PC-9 (cell line): ENCODE data around the gene GPHA2. TPM values are rescaled to one million over a fixed set of nuclear protein-coding genes. Genes with fewer than 3 reads are reported as not detected.

Experiments
- BruUV-seq: library from RNA; stranded (reverse); fragments of 400-500 nt; replicated peaks from 2 replicates; lab custom pipeline; 2021; lab: Mats Ljungman, UMichigan
- CTCF ChIA-PET: fragments of 300-600 bp; sonication (Branson Sonifier 250); formaldehyde crosslinking; loops from one replicate; lab custom pipeline; 2022; ENCODE audit warnings: antibody characterized with exemption; lab: Charles Lee
- POLR2A ChIA-PET: fragments of 300-600 bp; sonication (Branson Sonifier 250); formaldehyde crosslinking; loops from one replicate; lab custom pipeline; 2022; ENCODE audit warnings: antibody characterized with exemption; ENCODE audit not compliant: unreplicated experiment; lab: Charles Lee
- DNase-seq, 2 experiments: peaks; one replicate each; pipeline versions ENCODE4 v3.0.0 to v3.0.0-alpha.2; 2015 to 2022; ENCODE audit warnings: mixed read lengths in 1 of 2
- H2AFZ ChIP-seq: fragments of 200-600 bp; sonication (generic); 2 replicates; pipeline ENCODE4 v1.8.1; 2017; ENCODE audit warnings: antibody characterized with exemption
- H3F3A ChIP-seq: fragments of 200-600 bp; sonication (generic); 2 replicates; pipeline ENCODE4 v1.8.1; 2017; ENCODE audit warnings: antibody characterized with exemption, mild to moderate bottlenecking, low read depth; ENCODE audit not compliant: insufficient read depth
- H3K27ac ChIP-seq: fragments of 200-600 bp; sonication (generic); 2 replicates; pipeline ENCODE4 v1.6.1; 2016; ENCODE audit warnings: mixed run types
- H3K27me3 ChIP-seq: fragments of 200-600 bp; sonication (generic); 2 replicates; pipeline ENCODE4 v1.6.1; 2016; ENCODE audit warnings: low read depth, mixed run types; ENCODE audit not compliant: insufficient read depth
- H3K36me3 ChIP-seq: fragments of 200-600 bp; sonication (generic); 2 replicates; pipeline ENCODE4 v1.6.1; 2016; ENCODE audit warnings: low read depth, mixed run types
- H3K4me1 ChIP-seq: fragments of 200-600 bp; sonication (generic); replicated peaks from 2 replicates; pipeline ENCODE4 v1.6.1; 2016; ENCODE audit warnings: mixed run types; ENCODE audit not compliant: insufficient read depth
- H3K4me2 ChIP-seq: fragments of 200-600 bp; sonication (generic); 2 replicates; pipeline ENCODE4 v1.6.1; 2017; ENCODE audit warnings: mixed run types
- H3K4me3 ChIP-seq: fragments of 200-600 bp; sonication (generic); 2 replicates; pipeline ENCODE4 v1.6.1; 2016; ENCODE audit warnings: mixed run types
- H3K79me2 ChIP-seq: fragments of 200-600 bp; sonication (generic); 2 replicates; pipeline ENCODE4 v1.6.1; 2017; ENCODE audit warnings: low read depth, mixed run types
- H3K9me2 ChIP-seq: fragments of 200-600 bp; sonication (generic); 2 replicates; pipeline ENCODE4 v1.8.1; 2017; ENCODE audit warnings: mild to moderate bottlenecking; ENCODE audit not compliant: insufficient read depth
- H3K9me3 ChIP-seq: fragments of 200-600 bp; sonication (generic); 2 replicates; pipeline ENCODE4 v1.8.1; 2016; ENCODE audit warnings: low read depth; ENCODE audit not compliant: insufficient read depth
- H4K20me1 ChIP-seq: fragments of 200-600 bp; sonication (generic); 2 replicates; pipeline ENCODE4 v1.8.1; 2017; ENCODE audit not compliant: insufficient read depth
- CTCF ChIP-seq: fragments of 200-600 bp; sonication (generic); conservative IDR thresholded peaks from 2 replicates; pipeline ENCODE4 v1.6.1; 2017; ENCODE audit warnings: mixed run types, antibody characterized with exemption, mild to moderate bottlenecking, moderate library complexity
- EZH2 ChIP-seq: fragments of 200-600 bp; sonication (generic); IDR thresholded peaks from 2 replicates; pipeline ENCODE4 v1.8.0; 2017; ENCODE audit warnings: antibody characterized with exemption, low read depth
- intact Hi-C: fragments of 100-400 bp; cut with micrococcal nuclease; formaldehyde crosslinking; loops from one replicate; pipeline ENCODE4 v1.10.0; 2022; ENCODE audit not compliant: unreplicated experiment
- total RNA-seq: library from RNA; stranded (reverse); gene quantifications from 2 replicates; pipeline ENCODE4 v1.2.3, GENCODE V29; 2021

Gene GPHA2
- total RNA-seq, 1 experiment from 2014 or later, result 1.0 TPM

GRCh38 chr11:64898541-64898940 lies 37.2 kb downstream of the GPHA2 start:
- Histone ChIP-seq H3K79me2 (no peaks in the 10 kb centered on the region), H2AFZ (no peak overlapping the region), H3K4me2 (no peak overlapping the region), H3F3A (peaks cover 12% of the 10 kb centered on the region; the same call in 1 of the 2 replicates), H3K4me3 (no peak overlapping the region), H3K27me3 (no peaks in the 10 kb centered on the region), H4K20me1 (peaks cover 4% of the 10 kb centered on the region; the same call in 1 of the 2 replicates), H3K4me1 (no peaks in the 10 kb centered on the region), H3K9me2 (no peaks in the 10 kb centered on the region), H3K27ac (no peak overlapping the region), H3K9me3 (no peaks in the 10 kb centered on the region), H3K36me3 (peaks cover 3% of the 10 kb centered on the region; the same call in 1 of the 2 replicates)
- TF ChIP-seq EZH2 (no peak), CTCF (no peak)
- BruUV-seq, result no TSS peak
- ChIA-PET POLR2A (interaction anchor here (0.7 kb wide), 1 partner anchor 200 kb away, joined by 4 read pairs; no protein-coding TSS in a partner anchor), CTCF (no interaction called here)
- DNase-seq, result no peak
- intact Hi-C loops, result no loop called here

- no peaks in the 10 kb centered on the region for H3K9me2 ChIP-seq
- no peak overlapping the region for H3K27ac ChIP-seq
- no peak for DNase-seq
- ChIA-PET POLR2A (no interaction called here), CTCF (no interaction called here)
- no peaks in the 10 kb centered on the region for H3K9me3 ChIP-seq
- peaks cover 12% of the 10 kb centered on the region; the same call in 1 of the 2 replicates for H3F3A ChIP-seq
- H3K4me1 ChIP-seq, result no peaks in the 10 kb centered on the region
- no peaks in the 10 kb centered on the region for H3K27me3 ChIP-seq
- no peak for TF ChIP-seq EZH2
- TF ChIP-seq CTCF, result no peak
- H2AFZ ChIP-seq, result no peak overlapping the region
- H3K4me2 ChIP-seq, result no peak overlapping the region
- no peak overlapping the region for H3K4me3 ChIP-seq
- intact Hi-C loops, result no loop called here
- BruUV-seq, result no TSS peak
- H3K79me2 ChIP-seq, result no peaks in the 10 kb centered on the region
- H4K20me1 ChIP-seq, result peaks cover 4% of the 10 kb centered on the region; the same call in 1 of the 2 replicates
- H3K36me3 ChIP-seq, result peaks cover 3% of the 10 kb centered on the region; the same call in 1 of the 2 replicates
Measured at GRCh38 chr11:64898076-64898445, 37.6 kb downstream of the GPHA2 start.

- BruUV-seq, result no TSS peak
- Histone ChIP-seq H2AFZ (no peak overlapping the region), H3K4me2 (no peak overlapping the region), H3K9me3 (no peaks in the 10 kb centered on the region), H3K4me1 (no peaks in the 10 kb centered on the region), H3K9me2 (no peaks in the 10 kb centered on the region), H3K36me3 (peaks cover 3% of the 10 kb centered on the region; the same call in 1 of the 2 replicates), H3K79me2 (no peaks in the 10 kb centered on the region), H3F3A (peaks cover 12% of the 10 kb centered on the region; the same call in 1 of the 2 replicates), H3K4me3 (no peak overlapping the region), H3K27ac (no peak overlapping the region), H3K27me3 (no peaks in the 10 kb centered on the region), H4K20me1 (peaks cover 4% of the 10 kb centered on the region; the same call in 1 of the 2 replicates)
- POLR2A ChIA-PET, result interaction anchor here (0.5 kb wide), 2 partner anchors 56 to 119 kb away, joined by 6 to 10 read pairs; partner anchors contain the start of gene SF1
- TF ChIP-seq EZH2 (no peak), CTCF (no peak)
- CTCF ChIA-PET, result no interaction called here
- no peak for DNase-seq
- intact Hi-C loops, result no loop called here
Measured at GRCh38 chr11:64897381-64898075, 38.2 kb downstream of the GPHA2 start.
